ENCODE data around the gene MEIOC. TPM values are rescaled to one million over a fixed set of nuclear protein-coding genes. Genes with fewer than 3 reads are reported as not detected.

The MEIOC gene
- total RNA-seq (ENCODE audit: low replicate concordance): 0.08 TPM in 1 of 2 replicates, not detected in the other

DNA sequence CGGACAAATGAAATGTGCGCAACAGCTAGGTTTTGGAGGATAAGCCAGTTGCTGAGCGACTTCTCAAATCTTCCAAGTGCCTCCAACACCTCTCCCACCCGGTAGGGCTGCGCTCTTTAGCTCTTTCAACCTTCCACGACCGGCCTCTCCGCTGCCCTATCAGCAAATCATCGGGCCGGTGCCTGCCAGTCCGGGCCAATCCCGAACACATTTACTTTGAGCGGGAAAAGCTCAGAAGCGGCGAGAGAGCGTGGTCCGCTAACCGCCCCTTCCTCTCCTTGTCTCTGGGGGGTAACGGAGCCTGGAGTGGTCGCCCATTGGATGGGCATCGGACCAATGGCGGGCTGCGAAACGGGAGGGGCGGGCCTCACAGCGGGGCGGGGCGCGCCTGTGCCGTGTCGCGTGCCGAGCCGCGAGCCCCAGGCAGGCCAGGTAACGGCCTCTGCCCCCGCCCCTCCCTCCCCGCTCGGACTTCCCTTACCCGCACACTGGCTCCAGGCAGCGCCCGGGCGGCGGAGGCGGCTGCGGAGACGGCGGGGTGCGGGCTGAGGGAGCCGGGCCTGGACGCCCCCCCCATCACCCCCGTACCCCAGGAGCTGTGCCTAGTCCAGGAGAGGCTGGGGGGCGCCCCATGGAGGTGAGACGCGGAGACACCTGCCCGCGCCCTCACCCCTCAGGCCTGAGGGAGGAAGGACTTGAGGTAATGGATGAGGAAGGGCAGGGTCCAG, at the start of gene MEIOC:
Gene MEIOC, plus strand, starts transcription at position 486 of the 728 bp plus-strand sequence. Its CDS starts 146 bp downstream, at position 632.

DNA sequence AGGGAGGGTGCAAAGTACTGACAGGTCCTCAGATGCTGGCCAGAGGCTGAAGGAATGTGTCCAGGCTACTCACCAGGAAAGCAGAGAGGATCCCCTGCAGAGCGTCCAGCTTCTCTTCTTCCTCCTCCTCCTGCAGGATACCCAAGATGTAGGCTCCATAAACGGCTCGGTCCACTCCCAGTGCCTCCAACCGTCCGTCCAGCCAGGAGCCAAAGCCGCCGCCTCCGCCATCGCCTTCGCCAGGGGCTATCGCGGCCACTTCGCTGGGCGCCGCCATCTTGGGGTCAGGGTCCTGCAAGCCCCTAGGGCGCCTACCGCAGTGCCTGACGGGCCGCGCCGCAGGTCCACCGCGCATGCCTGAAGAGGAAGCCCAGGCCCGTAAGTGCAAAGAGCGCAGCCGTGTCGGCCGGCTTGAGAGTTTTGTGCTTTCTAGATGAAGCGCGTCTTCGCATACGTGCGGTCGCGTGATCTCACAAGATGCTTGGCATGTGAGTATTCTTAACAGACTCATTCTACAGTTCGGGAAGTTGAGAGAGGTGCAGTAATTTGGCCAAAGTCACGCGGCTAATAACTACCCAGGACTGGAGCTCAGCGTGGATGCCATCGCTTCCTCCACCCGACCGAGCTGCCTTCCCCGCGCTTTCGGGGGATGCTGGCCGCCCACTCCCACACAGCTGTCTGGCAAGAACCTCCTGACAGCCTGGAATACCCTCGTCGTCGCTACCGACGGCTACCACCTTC, 33.4 kb downstream of the MEIOC start, which contains the start of gene CCDC43:
Gene CCDC43, minus strand, starts transcription at position 300 of the 741 bp plus-strand sequence. Its CDS starts 23 bp downstream, at position 277.

DNA sequence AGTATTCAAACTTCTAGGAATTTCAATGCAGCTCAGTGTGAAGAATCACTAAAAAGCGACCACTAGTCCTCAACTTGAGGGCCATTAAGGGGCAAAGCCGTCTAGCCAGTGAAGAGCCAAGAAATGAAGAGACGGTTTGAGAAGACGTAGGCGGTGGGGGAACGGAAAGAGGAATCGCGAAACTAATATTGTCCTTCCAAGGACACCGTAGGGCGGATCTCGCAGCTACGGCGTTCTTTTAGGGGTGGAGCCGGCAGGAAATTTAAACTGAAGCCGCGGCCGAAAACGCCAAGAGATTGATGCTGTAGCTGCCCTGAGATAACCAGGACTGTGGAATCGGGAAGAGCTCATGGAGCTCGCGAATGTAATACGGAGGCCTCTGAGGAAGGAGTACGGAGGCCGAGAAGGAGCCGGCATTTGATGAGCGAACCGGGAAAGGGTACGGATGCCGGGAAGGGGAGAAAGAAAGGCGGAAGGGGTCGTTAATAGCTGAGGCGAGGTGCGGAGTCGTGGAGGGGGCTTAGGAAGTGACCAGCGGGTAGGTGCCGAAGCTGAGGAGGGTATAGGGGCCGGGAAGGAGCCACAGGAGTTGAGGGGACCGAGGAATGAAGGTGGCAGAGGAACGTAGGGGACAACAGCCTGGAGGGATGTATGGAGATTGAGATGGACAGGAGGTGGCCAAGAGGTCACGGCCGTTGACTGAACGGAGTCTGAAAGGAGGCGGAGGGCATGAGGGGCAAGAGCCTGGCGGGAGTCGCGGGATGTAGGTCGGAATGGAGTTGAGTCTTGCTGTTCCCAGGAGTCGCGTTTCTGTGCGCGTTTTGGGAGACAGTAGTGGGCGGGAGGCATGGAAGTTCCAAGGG, 52.4 kb downstream of the MEIOC start, which contains the start of gene DBF4B:
Gene DBF4B, plus strand, starts transcription at position 265 of the 863 bp plus-strand sequence. Its CDS starts 156 bp downstream, at position 421.

Other genes starting within 250 kb of the MEIOC start
- 10.4 and 13.5 TPM in 2 replicates for gene GPATCH8, start 153.1 kb upstream of the MEIOC start, total RNA-seq (ENCODE audit: low replicate concordance)
- 12.8 and 15.1 TPM in 2 replicates for gene FZD2, start 99.0 kb upstream of the MEIOC start, total RNA-seq (ENCODE audit: low replicate concordance)
- gene CCDC43, start 33.3 kb downstream of the MEIOC start, total RNA-seq (ENCODE audit: low replicate concordance): 26.2 and 32.4 TPM in 2 replicates
- gene DBF4B, start 52.2 kb downstream of the MEIOC start, total RNA-seq (ENCODE audit: low replicate concordance): 1.5 and 2.3 TPM in 2 replicates
- 0.23 and 1.4 TPM in 2 replicates for gene ADAM11, start 102.5 kb downstream of the MEIOC start, total RNA-seq (ENCODE audit: low replicate concordance)
- 9.5 and 11.6 TPM in 2 replicates for gene GJC1, start 173.8 kb downstream of the MEIOC start, total RNA-seq (ENCODE audit: low replicate concordance)
- not detected in 2 replicates for gene HIGD1B, start 191.4 kb downstream of the MEIOC start, total RNA-seq (ENCODE audit: low replicate concordance)
- gene EFTUD2, start 243.0 kb downstream of the MEIOC start, total RNA-seq (ENCODE audit: low replicate concordance): 113 and 140 TPM in 2 replicates

Data from smooth muscle cell of the coronary artery (primary cell).